Duodenal mucosa (tissue), 2 donors: ENCODE measurements around the gene PRDX6.

ENCODE experiments used
- H3K27ac ChIP-seq: one replicate; pipeline ENCODE4 v1.7.0; 2013; ENCODE audit warnings: low read depth, low read length
- H3K27me3 ChIP-seq, 2 donors: one replicate each; pipeline ENCODE4 v1.7.0; 2013; ENCODE audit warnings: low read length in 2 of 2, control low read depth in 1 of 2; ENCODE audit not compliant: insufficient read depth in 2 of 2, control insufficient read depth in 1 of 2
- H3K36me3 ChIP-seq, 2 donors: one replicate each; pipeline ENCODE4 v1.7.0; 2013; ENCODE audit warnings: low read length in 2 of 2, control low read depth in 1 of 2; ENCODE audit not compliant: insufficient read depth in 2 of 2, control insufficient read depth in 1 of 2
- H3K4me1 ChIP-seq, 2 donors: one replicate each; pipeline ENCODE4 v1.7.0; 2013; ENCODE audit warnings: low read length in 2 of 2, control low read depth in 1 of 2; ENCODE audit not compliant: insufficient read depth in 2 of 2, control insufficient read depth in 1 of 2
- H3K4me3 ChIP-seq, 2 donors: one replicate each; pipeline ENCODE4 v1.7.0; 2013; ENCODE audit warnings: low read length in 2 of 2, low read depth in 1 of 2
- H3K9ac ChIP-seq, 2 donors: one replicate each; pipeline ENCODE4 v1.7.0; 2013; ENCODE audit warnings: low read length in 2 of 2, low read depth in 1 of 2
- H3K9me3 ChIP-seq, 2 donors: one replicate each; pipeline ENCODE4 v1.7.0; 2013; ENCODE audit warnings: low read length in 2 of 2, control low read depth in 1 of 2; ENCODE audit not compliant: control insufficient read depth in 1 of 2

PRDX6 gene

GRCh38 chr1:173532237-173532636 lies 55.1 kb downstream of the PRDX6 start:
- Histone ChIP-seq H3K36me3 (no peaks in the 10 kb centered on the region), H3K4me3 (no peak overlapping the region), H3K9me3 (no peaks in the 10 kb centered on the region), H3K4me1 (no peaks in the 10 kb centered on the region), H3K27me3 (no peaks in the 10 kb centered on the region), H3K27ac (no peak overlapping the region), H3K9ac (no peak overlapping the region)

- Histone ChIP-seq H3K9ac (no peak overlapping the region), H3K9me3 (no peaks in the 10 kb centered on the region), H3K36me3 (no peaks in the 10 kb centered on the region), H3K27me3 (no peaks in the 10 kb centered on the region), H3K4me3 (no peak overlapping the region), H3K4me1 (no peaks in the 10 kb centered on the region), H3K27ac (no peak overlapping the region)
Measured at GRCh38 chr1:173536223-173536622, 59.1 kb downstream of the PRDX6 start.
